ENCODE results near the gene RPL32. TPM values are rescaled to one million over a fixed set of nuclear protein-coding genes. Genes with fewer than 3 reads are reported as not detected.
"Not testable (repeated sequence)": the region's sequence is repeated elsewhere in the genome, so short reads cannot be mapped to it uniquely, and the experiment has no call there.

The RPL32 gene
- total RNA-seq, 2 donors from 2014 or later: 626 to 829 TPM

- Histone ChIP-seq H3K4me3 (no peak overlapping the region), H3K36me3 (no peaks in the 10 kb centered on the region), H3K9me3 (no peaks in the 10 kb centered on the region), H3K27ac (peak overlapping the region in 1 of 2 donors; percentile 75), H3K27me3 (no peaks in the 10 kb centered on the region), H3K4me1 (peaks cover 0 to 8% of the 10 kb centered on the region in 2 donors)
- TF ChIP-seq CTCF (IDR thresholded peaks at IDR 0.05): no peak
- no peak for DNase-seq (ENCODE audit: low spot score)
Measured at GRCh38 chr3:12884790-12885582, 43.6 kb upstream of the RPL32 start.

DNA sequence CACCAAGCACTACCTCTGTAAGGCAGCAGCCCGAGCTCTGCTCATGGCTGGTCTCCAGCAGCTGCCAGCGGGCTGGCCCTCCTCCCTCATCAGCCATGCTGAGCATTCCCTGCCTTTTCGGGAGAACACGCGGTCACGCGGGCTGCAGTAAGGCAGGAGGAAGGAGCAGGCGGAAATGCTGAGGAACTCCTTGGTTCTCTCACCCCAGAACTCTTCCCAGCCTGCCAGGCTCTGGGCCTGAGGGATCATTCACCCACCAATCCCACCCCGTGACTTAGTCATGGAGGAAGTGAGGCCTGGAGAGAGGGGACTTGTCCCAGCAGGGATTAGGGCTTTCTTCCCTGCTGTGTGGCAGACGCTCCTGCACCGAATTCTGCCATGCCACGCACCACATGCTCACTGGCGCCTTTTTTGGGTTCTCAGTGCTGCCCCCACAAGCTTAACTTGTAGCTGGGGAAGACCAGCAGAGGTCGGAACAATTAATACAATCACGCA is 42.9 kb upstream of the RPL32 start:
- Histone ChIP-seq H3K27ac (peak overlapping the region; percentile 16 to 75), H3K36me3 (no peaks in the 10 kb centered on the region), H3K27me3 (no peaks in the 10 kb centered on the region), H3K4me1 (peaks cover 0 to 8% of the 10 kb centered on the region in 2 donors), H3K9me3 (no peaks in the 10 kb centered on the region), H3K4me3 (no peak overlapping the region)
- no peak for DNase-seq (ENCODE audit: low spot score)
- TF ChIP-seq CTCF (IDR thresholded peaks at IDR 0.05): no peak

- no peak overlapping the region for H3K27ac ChIP-seq
- TF ChIP-seq CTCF (IDR thresholded peaks at IDR 0.05): no peak
- no peaks in the 10 kb centered on the region for H3K27me3 ChIP-seq
- no peak overlapping the region for H3K4me3 ChIP-seq
- H3K36me3 ChIP-seq: no peaks in the 10 kb centered on the region
- no peaks in the 10 kb centered on the region for H3K9me3 ChIP-seq
- H3K4me1 ChIP-seq: peaks cover 0 to 8% of the 10 kb centered on the region in 2 donors
- no peak for DNase-seq (ENCODE audit: low spot score)
Measured at GRCh38 chr3:12882336-12883310, 41.3 kb upstream of the RPL32 start.

GRCh38 chr3:12881858-12882257 is 40.5 kb upstream of the RPL32 start:
- not testable (repeated sequence) for H3K27ac ChIP-seq; H3K9me3 ChIP-seq; H3K36me3 ChIP-seq; H3K4me3 ChIP-seq; DNase-seq (ENCODE audit: low spot score); H3K4me1 ChIP-seq; H3K27me3 ChIP-seq

DNA sequence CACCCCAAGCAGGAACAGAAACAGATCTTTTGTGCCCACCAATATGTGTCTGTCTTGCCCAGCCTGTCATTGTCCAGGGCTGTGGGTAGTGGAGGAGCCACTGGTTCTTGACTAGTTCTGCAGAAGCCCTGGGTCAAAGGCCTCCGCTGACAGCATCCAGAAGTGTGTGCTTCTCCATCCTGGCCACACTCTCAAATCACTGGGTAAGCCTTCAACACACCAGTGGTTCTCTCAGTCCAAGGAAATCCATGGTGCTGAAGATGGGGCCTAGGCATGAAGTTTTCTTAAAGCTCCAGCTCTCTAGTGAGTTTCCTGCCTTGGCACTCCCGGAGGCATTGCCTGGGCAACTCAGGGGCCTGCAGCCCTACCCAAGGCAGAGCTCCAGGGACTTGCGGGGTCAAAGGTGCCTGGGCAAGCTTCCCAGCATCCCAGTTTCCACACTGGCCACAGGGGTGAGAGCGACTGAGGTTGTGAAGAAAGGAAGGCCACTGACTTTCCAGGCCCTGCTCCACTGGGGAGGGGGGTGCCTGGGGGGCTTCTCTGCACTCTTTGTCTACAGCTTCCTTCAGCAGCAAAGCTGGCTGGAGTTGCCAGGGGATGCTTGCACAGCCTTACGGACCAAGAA is 37.9 kb upstream of the RPL32 start:
- TF ChIP-seq CTCF (IDR thresholded peaks at IDR 0.05): no peak
- H3K4me1 ChIP-seq: peaks cover 0 to 17% of the 10 kb centered on the region in 2 donors
- no peak overlapping the region for H3K4me3 ChIP-seq
- H3K27me3 ChIP-seq: no peaks in the 10 kb centered on the region
- H3K9me3 ChIP-seq: no peaks in the 10 kb centered on the region
- no peak for DNase-seq (ENCODE audit: low spot score)
- no peak overlapping the region for H3K27ac ChIP-seq
- no peaks in the 10 kb centered on the region for H3K36me3 ChIP-seq

GRCh38 chr3:12878758-12879157 is 37.4 kb upstream of the RPL32 start:
- not testable (repeated sequence) for H3K4me3 ChIP-seq; H3K27me3 ChIP-seq; DNase-seq (ENCODE audit: low spot score); H3K9me3 ChIP-seq; H3K36me3 ChIP-seq; H3K27ac ChIP-seq
- H3K4me1 ChIP-seq: peaks cover 0 to 11% of the 10 kb centered on the region in 2 donors

Measured in right atrium auricular region (tissue), 2 donors.